ENCODE results near the gene MMP28. TPM values are rescaled to one million over a fixed set of nuclear protein-coding genes. Genes with fewer than 3 reads are reported as not detected.
A peak's percentile ranks its signal among the peaks of the same experiment; 100 is the strongest.

The MMP28 gene
- total and polyA plus RNA-seq, 2 donors from 2014 or later: 4.5 to 10.3 TPM

GRCh38 chr17:35774499-35774898 is 20.9 kb downstream of the MMP28 start:
- Histone ChIP-seq H3K4me1 (ENCODE audit: control insufficient read depth in 2 of 3, insufficient read depth in 2 of 3, low read depth in 1 of 3, low read length in 3 of 3) (no peaks in the 10 kb centered on the region), H3K27me3 (ENCODE audit: control insufficient read depth, insufficient read depth, low read length) (no peaks in the 10 kb centered on the region), H3K36me3 (ENCODE audit: control insufficient read depth in 2 of 3, insufficient read depth in 3 of 3, low read length in 3 of 3) (no peaks in the 10 kb centered on the region), H3K9me3 (ENCODE audit: control insufficient read depth in 2 of 3, insufficient read depth in 1 of 3, low read length in 3 of 3) (no peaks in the 10 kb centered on the region), H3K4me3 (ENCODE audit: low read length in 3 of 3) (no peak overlapping the region), H3K9ac (ENCODE audit: low read length in 3 of 3) (no peak overlapping the region), H3K27ac (ENCODE audit: low read depth in 2 of 2, low read length in 2 of 2) (no peak overlapping the region)
- FAIRE-seq (no peak), DNase-seq (peak in 2 of 5 donors; percentile 42 to 58)
- no peak for TF ChIP-seq CTCF (IDR thresholded peaks at IDR 0.05; ENCODE audit: borderline replicate concordance, extremely low read depth, insufficient read depth)
- intact Hi-C loops (cut with DNase I): no loop called here

- DNase-seq: no peak
- no peak overlapping the region for H3K27ac ChIP-seq (ENCODE audit: low read depth in 2 of 2, low read length in 2 of 2)
- no peaks in the 10 kb centered on the region for H3K27me3 ChIP-seq (ENCODE audit: control insufficient read depth, insufficient read depth, low read length)
- no peaks in the 10 kb centered on the region for H3K4me1 ChIP-seq (ENCODE audit: control insufficient read depth in 2 of 3, insufficient read depth in 2 of 3, low read depth in 1 of 3, low read length in 3 of 3)
- no peak overlapping the region for H3K4me3 ChIP-seq (ENCODE audit: low read length in 3 of 3)
- H3K9me3 ChIP-seq (ENCODE audit: control insufficient read depth in 2 of 3, insufficient read depth in 1 of 3, low read length in 3 of 3): no peaks in the 10 kb centered on the region
- no peak for FAIRE-seq
- no peak for TF ChIP-seq CTCF (IDR thresholded peaks at IDR 0.05; ENCODE audit: borderline replicate concordance, extremely low read depth, insufficient read depth)
- intact Hi-C loops (cut with DNase I): no loop called here
- no peak overlapping the region for H3K9ac ChIP-seq (ENCODE audit: low read length in 3 of 3)
- H3K36me3 ChIP-seq (ENCODE audit: control insufficient read depth in 2 of 3, insufficient read depth in 3 of 3, low read length in 3 of 3): no peaks in the 10 kb centered on the region
Observed at GRCh38 chr17:35773679-35774425, 21.6 kb downstream of the MMP28 start.

GRCh38 chr17:35773129-35773528 is 22.3 kb downstream of the MMP28 start:
- DNase-seq: no peak
- no peaks in the 10 kb centered on the region for H3K4me1 ChIP-seq (ENCODE audit: control insufficient read depth in 2 of 3, insufficient read depth in 2 of 3, low read depth in 1 of 3, low read length in 3 of 3)
- H3K27me3 ChIP-seq (ENCODE audit: control insufficient read depth, insufficient read depth, low read length): no peaks in the 10 kb centered on the region
- no peak overlapping the region for H3K4me3 ChIP-seq (ENCODE audit: low read length in 3 of 3)
- no peaks in the 10 kb centered on the region for H3K36me3 ChIP-seq (ENCODE audit: control insufficient read depth in 2 of 3, insufficient read depth in 3 of 3, low read length in 3 of 3)
- no peaks in the 10 kb centered on the region for H3K9me3 ChIP-seq (ENCODE audit: control insufficient read depth in 2 of 3, insufficient read depth in 1 of 3, low read length in 3 of 3)
- H3K9ac ChIP-seq (ENCODE audit: low read length in 3 of 3): no peak overlapping the region
- no peak for TF ChIP-seq CTCF (IDR thresholded peaks at IDR 0.05; ENCODE audit: borderline replicate concordance, extremely low read depth, insufficient read depth)
- no peak overlapping the region for H3K27ac ChIP-seq (ENCODE audit: low read depth in 2 of 2, low read length in 2 of 2)
- FAIRE-seq: no peak
- intact Hi-C loops (cut with DNase I): no loop called here

Data from kidney (tissue), 14 donors.